Prostate gland (tissue), 2 donors: ENCODE data around the gene KCNQ1. TPM values are rescaled to one million over a fixed set of nuclear protein-coding genes. Genes with fewer than 3 reads are reported as not detected.
A peak's percentile ranks its signal among the peaks of the same experiment; 100 is the strongest.

ENCODE experiments used
- DNase-seq: peaks from one replicate; pipeline ENCODE4 v3.0.0-alpha.2; 2019; ENCODE audit warnings: low spot score
- H3K27ac ChIP-seq, 2 donors: fragments of 200-600 bp; sonication (generic); 2 replicates each; pipeline ENCODE4 v1.5.1; 2017 to 2019
- H3K27me3 ChIP-seq: fragments of 200-600 bp; sonication (generic); replicated peaks from 2 replicates; pipeline ENCODE4 v1.5.1; 2019; ENCODE audit not compliant: insufficient read depth
- H3K36me3 ChIP-seq, 2 donors: fragments of 200-600 bp; sonication (generic); 1 replicate in 1 of 2; 2 replicates in 1 of 2; pipeline versions ENCODE4 v1.5.1 to v1.8.1; 2017 to 2019
- H3K4me1 ChIP-seq: fragments of 200-600 bp; sonication (generic); replicated peaks from 2 replicates; pipeline ENCODE4 v1.5.1; 2019
- H3K4me3 ChIP-seq, 2 donors: fragments of 200-600 bp; sonication (generic); 2 replicates each; pipeline ENCODE4 v1.5.1; 2017 to 2019
- H3K9me3 ChIP-seq: fragments of 200-600 bp; sonication (generic); 2 replicates; pipeline ENCODE4 v1.5.1; 2017
- POLR2A ChIP-seq: fragments of 450-650 bp; IDR thresholded peaks from one replicate; pipeline ENCODE4 v1.6.1; 2016; ENCODE audit warnings: antibody characterized with exemption, mild to moderate bottlenecking
- POLR2AphosphoS5 ChIP-seq: sonication (generic); formaldehyde crosslinking; IDR thresholded peaks from one replicate; pipeline ENCODE4 v1.6.1; 2017; ENCODE audit warnings: antibody characterized with exemption
- WGBS: methylation state at CpG from one replicate; pipeline ENCODE4 v1.1.5; 2018; 5-methylcytosine and 5-hydroxymethylcytosine counted together
- intact Hi-C: fragments of 100-400 bp; cut with DNase I; formaldehyde crosslinking; loops from one replicate; pipeline ENCODE4 v1.14.2; 2022
- total RNA-seq, 2 donors: library from RNA; depleted of rRNA; stranded (reverse); fragments of >200 nt; gene quantifications; one replicate each; pipeline ENCODE4 v1.1.0, GENCODE V29; 2016
- TF ChIP-seq, protein P1 (sequence below), 4 experiments: fragments of 200-600 bp in 2 of 4; fragments of 450-650 bp in 2 of 4; sonication (generic) in 2 of 4; IDR thresholded peaks; 1 replicate in 3 of 4; 2 replicates in 1 of 4; pipeline ENCODE4 v1.5.1; 2016 to 2019; ENCODE audit warnings: antibody characterized with exemption in 4 of 4, mild to moderate bottlenecking in 2 of 4, moderate library complexity in 2 of 4

KCNQ1 gene
- total RNA-seq, 2 donors from 2014 or later, result 10.0 to 33.8 TPM

DNA sequence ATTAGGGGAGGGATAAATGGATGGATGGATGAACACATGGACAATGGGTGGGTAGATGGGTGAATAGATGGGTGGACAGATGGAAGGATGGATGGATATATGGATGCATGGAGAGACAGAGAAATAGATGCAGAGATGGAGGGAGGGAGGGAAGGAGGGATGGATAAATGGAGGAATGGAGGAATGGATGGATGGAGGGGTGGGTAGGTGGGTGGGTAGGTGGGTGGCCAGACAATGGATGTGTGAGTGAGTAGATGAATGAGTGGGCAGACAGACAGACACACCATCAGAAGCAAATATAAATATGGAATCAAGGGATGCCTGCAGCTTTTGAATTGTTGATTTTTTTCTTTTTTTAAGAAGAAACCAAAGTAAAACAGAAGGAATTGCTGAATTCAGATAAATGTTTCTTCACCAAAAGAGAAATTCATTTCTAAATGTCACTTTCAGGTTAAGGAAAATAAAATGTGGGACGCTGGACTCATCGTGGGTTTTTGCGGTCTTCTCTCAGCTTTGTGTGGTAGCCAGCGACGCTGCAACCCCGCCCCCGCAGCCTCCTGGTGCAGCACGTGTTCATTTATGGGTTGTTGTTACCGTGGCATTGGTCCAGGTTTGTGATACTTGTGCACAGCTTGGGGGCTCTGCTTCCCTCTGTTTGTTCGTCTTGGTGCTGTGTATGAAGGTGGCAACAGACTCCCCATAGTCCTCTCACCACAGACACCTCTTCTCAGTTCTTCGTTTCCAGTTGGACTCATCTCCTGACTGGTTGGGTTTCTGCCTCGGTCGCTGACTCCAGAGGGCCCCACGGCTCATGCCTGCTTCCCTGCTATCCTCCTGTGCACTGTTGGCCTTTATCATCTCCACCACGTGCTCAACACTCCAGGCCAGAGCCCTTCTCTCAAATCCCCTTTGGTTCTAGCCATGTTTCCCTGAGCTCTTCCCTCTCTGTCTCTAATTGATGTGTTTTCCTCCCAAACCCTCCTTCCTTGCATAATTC, 364.3 kb downstream of the KCNQ1 start:
- Histone ChIP-seq H3K27ac (no peak overlapping the region), H3K4me3 (no peak overlapping the region), H3K36me3 (no peaks in the 10 kb centered on the region), H3K27me3 (no peaks in the 10 kb centered on the region), H3K4me1 (peaks cover 4% of the 10 kb centered on the region), H3K9me3 (no peaks in the 10 kb centered on the region)
- TF ChIP-seq POLR2A (no peak), POLR2AphosphoS5 (no peak)
- TF ChIP-seq, protein P1, sequence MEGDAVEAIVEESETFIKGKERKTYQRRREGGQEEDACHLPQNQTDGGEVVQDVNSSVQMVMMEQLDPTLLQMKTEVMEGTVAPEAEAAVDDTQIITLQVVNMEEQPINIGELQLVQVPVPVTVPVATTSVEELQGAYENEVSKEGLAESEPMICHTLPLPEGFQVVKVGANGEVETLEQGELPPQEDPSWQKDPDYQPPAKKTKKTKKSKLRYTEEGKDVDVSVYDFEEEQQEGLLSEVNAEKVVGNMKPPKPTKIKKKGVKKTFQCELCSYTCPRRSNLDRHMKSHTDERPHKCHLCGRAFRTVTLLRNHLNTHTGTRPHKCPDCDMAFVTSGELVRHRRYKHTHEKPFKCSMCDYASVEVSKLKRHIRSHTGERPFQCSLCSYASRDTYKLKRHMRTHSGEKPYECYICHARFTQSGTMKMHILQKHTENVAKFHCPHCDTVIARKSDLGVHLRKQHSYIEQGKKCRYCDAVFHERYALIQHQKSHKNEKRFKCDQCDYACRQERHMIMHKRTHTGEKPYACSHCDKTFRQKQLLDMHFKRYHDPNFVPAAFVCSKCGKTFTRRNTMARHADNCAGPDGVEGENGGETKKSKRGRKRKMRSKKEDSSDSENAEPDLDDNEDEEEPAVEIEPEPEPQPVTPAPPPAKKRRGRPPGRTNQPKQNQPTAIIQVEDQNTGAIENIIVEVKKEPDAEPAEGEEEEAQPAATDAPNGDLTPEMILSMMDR (IDR thresholded peaks at IDR 0.05), result no peak
- intact Hi-C loops, result no loop called here
- WGBS, result 83% methylated on average over 15 of the region's 15 CpGs
- no peak for DNase-seq

DNA sequence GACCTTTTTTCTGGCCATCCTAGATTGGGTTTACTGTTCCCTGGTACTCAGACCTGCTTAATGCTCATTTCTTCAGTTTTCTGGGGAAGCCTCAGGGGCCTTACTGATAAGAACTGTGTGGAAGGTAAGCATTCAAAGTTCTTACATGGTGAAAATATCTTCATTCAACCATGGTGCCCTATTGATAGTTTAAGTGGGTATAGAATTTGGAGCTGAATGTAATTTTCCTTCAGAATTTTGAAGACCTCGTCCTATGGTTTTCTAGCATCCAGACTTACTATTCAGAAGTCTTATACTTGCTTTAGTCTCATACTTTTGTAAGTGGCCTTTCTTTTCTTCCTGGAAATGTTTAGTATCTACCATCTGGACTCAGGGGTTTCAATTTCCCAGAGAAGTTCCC, 365.0 kb downstream of the KCNQ1 start:
- Histone ChIP-seq H3K4me1 (peaks cover 4% of the 10 kb centered on the region), H3K9me3 (no peaks in the 10 kb centered on the region), H3K27me3 (no peaks in the 10 kb centered on the region), H3K4me3 (no peak overlapping the region), H3K36me3 (no peaks in the 10 kb centered on the region), H3K27ac (no peak overlapping the region)
- no peak for DNase-seq
- intact Hi-C loops, result no loop called here
- 85% methylated on average over 1 of the region's 1 CpG for WGBS
- TF ChIP-seq, protein P1 (IDR thresholded peaks at IDR 0.05), result no peak
- TF ChIP-seq POLR2AphosphoS5 (no peak), POLR2A (no peak)

DNA sequence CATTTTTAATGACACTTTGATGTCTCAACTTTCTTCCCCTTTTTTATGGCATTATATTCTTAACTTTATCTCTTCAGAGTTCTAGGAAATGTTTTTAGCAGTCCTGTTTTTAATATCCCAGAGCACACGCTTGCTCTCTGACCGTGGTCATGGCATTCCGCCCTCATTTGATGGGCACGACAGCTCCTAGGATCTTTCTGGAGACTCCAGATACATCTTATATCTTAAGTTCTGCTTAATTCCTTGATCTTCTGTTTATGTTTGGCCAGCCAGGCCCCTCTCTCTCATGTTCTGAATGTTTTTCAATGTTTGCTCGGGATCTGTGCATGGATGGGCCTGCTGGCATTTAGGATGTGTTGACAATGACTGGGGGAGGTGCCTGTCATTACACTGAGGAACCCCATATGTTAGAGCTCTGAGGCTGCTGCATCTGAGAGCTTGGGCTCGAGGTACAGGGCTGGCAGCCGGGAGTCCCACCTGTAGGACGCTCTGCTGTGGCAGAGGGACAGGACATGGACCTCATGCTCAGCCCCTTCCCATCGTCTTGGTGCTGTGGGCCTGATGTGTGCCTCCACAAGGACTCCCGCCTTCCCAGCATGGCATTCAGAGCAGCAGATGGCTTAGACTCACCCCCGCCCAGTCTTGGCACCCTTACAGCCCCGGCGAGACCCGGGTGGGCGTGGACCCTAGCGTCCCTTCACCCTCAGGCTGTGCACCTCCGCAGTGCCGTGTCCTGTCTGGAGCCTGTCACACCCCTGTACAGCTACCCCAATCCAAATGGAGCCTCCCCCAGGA, 365.8 kb downstream of the KCNQ1 start:
- H3K9me3 ChIP-seq, result no peaks in the 10 kb centered on the region
- TF ChIP-seq POLR2AphosphoS5 (no peak), POLR2A (no peak)
- TF ChIP-seq, protein P1 (IDR thresholded peaks at IDR 0.05), result no peak
- WGBS, result 67% methylated on average over 18 of the region's 18 CpGs
- H3K27ac ChIP-seq, result peak overlapping the region in 1 of 2 donors; percentile 42
- H3K27me3 ChIP-seq, result no peaks in the 10 kb centered on the region
- H3K4me3 ChIP-seq, result no peak overlapping the region
- DNase-seq, result no peak
- H3K36me3 ChIP-seq, result no peaks in the 10 kb centered on the region
- intact Hi-C loops, result no loop called here
- peaks cover 4% of the 10 kb centered on the region for H3K4me1 ChIP-seq

DNA sequence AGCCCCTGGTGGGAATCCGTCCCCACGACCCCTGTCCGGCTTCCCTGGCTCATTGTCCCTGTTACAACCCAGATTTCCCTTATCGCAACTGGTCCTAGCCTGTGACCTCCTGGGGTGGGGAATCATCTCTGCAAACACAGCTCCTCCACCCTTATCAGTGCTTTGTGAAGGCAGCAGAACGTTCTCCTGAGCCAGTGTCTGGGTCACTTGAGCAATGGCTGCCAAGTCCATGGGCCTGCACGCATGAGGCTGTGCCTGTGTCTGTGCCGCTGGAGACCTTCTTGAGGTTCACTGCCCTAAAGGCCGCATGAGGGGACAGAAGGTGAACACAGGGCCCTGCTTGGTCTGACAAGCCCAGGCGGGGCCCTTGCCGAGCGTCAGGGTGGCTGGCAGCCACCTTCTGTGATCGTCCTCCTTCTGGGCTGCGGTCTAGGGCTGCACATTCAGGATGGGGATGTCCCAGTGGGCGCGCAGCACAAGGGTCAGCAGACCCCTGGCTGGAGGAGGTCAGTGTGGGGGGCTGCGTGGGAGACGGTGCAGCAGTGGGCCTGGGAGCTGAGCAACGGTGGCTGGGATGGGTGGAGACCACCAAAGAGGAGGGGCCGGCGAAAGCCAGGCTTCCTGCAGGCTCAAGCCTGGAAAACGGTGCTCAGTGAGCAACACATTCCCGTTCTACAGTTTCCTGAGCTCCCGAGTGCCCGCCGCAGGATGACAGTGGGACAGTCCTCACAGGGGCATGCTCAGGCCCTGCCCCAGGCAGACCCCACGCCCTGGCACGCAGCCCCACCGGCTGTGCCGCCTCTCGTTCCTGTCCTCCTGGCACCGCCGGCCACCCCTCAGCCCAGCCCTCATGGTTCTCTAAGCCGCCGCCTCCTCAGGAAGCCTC, 366.6 kb downstream of the KCNQ1 start:
- no peaks in the 10 kb centered on the region for H3K36me3 ChIP-seq
- no peaks in the 10 kb centered on the region for H3K9me3 ChIP-seq
- 66% methylated on average over 34 of the region's 34 CpGs for WGBS
- TF ChIP-seq, protein P1 (IDR thresholded peaks at IDR 0.05), result no peak
- no peak for TF ChIP-seq POLR2A
- TF ChIP-seq POLR2AphosphoS5, result no peak
- H3K4me1 ChIP-seq, result peaks cover 4% of the 10 kb centered on the region
- H3K27ac ChIP-seq, result peak overlapping the region in 1 of 2 donors; percentile 42
- no peak for DNase-seq
- intact Hi-C loops, result no loop called here
- H3K4me3 ChIP-seq, result no peak overlapping the region
- H3K27me3 ChIP-seq, result no peaks in the 10 kb centered on the region
